Liver (tissue), 2 donors: ENCODE data around the gene PTRH2.

Source experiments
- GABPA ChIP-seq, 2 donors: IDR thresholded peaks in 1 of 2; conservative IDR thresholded peaks in 1 of 2; 2 replicates each; pipeline ENCODE4 v1.6.1; 2016; ENCODE audit warnings: antibody characterized with exemption in 2 of 2, mild to moderate bottlenecking in 1 of 2, moderate library complexity in 1 of 2
- NR2F2 ChIP-seq: IDR thresholded peaks from 2 replicates; pipeline ENCODE4 v1.6.1; 2016; ENCODE audit warnings: antibody characterized with exemption
- donor health status: healthy.

- TF ChIP-seq NR2F2 (no peak), GABPA (IDR thresholded peaks at IDR 0.05 in 1 of 2, conservative IDR thresholded peaks at IDR 0.05 in 1 of 2) (no peak)
These were observed 45.2 kb upstream of the PTRH2 start for GRCh38 chr17:59752446-59752845.
